Amygdala (tissue), 56 donors: ENCODE results near the gene MCEMP1.

Source experiments
- DNase-seq, 56 donors: peaks; one replicate each; lab custom pipeline; 2025; lab: John Stamatoyannopoulos, UW

The MCEMP1 gene

DNA sequence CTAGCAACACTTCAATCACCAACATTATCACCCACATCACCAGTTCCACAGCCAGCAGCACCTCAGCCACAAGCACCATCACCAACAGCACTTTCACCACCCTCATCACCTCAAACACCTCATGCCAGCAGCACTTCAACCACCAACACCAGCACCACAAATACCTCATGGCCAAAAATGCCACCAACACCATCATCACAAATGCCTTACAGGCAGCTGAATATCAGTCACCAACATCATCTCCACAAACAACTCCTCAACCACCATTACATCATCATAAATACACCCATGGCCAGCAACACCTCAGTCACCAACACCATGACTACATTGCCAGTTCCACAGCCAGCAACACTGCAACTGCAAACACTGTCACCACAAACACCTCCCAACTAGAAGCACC is 14.6 kb downstream of the MCEMP1 start:
- DNase-seq, result no peak

DNA sequence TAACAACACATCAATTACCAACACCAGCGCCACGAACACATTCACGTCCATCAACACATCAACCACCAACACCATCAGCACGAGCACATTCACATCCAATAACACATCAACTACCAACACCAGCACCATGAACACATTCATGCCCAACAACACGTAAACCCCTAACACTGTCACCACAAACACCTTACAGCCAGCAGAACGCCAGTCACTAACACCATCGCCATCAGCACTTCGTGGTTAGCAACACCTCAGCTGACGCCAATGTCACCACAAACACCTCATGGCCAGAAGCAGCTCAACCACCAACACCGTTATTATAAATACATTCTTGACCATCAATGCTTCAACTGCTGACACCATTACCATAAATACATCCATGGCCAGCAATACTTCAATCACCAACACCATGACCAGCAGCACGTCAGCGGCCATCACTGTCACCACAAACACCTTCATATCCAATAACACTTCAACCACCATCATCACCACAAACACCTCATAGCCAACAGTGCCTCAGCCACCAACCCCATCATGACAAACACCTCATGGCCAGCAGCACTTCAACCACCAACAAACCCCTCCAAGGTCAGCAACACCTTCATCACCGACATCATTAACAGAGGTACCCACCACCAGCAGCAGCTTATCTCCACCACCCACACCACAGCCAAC is 15.7 kb downstream of the MCEMP1 start:
- DNase-seq, result no peak

DNA sequence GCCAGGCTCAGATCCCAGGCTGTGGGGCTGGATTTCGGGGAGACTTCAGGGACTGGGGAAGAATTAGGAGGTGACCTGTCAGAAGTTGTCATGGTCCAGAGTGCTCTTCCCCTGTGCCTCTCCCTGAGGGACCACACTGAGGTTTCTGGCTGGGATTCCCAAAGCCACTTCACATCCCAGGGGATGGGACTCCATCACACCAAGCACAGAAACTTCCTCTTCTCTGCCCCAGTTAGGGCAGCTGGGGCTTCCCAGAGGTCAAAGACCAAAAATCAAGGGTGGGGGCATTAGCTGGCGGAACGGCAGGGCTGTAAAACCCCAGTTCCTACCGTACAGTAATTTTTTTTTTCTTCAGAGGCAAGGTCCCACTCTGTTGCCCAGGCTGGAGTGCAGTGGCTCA is 17.6 kb downstream of the MCEMP1 start:
- DNase-seq, result no peak

DNA sequence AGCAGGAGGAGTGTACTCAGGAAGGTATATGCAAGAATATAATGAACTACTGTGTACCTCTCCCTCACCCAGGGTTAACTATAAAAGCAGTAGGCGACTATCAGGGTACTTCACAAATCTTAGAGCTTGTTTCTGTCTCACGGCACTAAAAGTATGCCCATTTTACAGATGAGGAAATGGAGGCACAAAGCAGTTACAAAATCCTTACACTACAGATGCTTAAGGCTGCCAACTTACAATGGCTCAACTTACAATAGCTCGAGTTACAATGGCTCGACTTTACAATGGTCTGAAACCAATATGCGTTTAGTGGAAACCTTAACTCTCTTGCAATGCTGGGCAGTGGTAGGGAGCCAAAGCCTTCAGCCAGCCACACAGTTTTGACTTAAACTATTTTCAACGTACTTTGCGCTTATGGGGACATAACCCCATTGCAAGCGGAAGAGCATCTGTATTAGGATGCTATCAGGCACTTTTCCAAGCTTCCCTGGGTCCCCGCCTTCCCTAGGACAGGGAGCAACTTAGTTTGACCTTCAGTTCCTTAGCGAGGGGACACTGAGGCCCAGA is 20.9 kb downstream of the MCEMP1 start:
- no peak for DNase-seq

DNA sequence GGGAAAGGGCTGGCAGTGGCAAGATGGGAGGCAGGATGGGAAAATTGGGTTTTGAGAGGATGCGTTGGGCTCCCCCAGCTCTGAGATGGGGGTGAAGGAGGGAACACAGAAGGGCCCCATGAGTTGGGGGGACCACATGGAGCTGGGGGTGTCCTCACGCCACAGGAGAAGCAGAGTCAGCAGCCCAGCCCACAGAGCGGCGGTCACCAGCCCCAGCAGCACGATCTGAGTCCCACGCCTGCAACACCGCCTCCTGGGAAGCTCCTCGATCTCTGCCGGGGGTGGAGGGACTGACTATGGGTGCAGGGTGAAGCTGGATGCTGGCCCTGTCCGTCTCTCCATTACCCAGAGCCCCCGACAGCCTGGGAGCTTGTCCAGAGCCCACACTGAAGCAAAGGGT is 21.7 kb downstream of the MCEMP1 start:
- no peak for DNase-seq

DNA sequence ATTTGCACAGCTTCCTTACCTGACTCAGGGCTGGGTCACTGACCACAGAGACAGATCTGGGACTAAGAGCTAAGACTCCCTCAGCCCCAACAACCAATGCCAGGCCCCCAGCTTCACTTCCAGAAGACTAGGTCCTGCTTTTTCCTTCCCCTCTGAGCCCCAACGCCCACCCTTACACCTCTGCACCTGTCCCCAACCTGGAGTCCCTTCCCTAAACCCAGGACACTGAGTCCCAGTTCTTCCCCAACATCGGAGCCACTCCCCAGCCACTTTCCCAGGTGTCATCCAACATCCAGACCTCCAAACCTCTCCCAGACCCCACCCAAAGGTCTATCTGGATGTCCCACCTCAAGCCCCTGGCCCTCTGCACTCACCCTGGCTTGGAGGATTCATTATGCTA is 22.1 kb downstream of the MCEMP1 start:
- DNase-seq, result no peak

DNA sequence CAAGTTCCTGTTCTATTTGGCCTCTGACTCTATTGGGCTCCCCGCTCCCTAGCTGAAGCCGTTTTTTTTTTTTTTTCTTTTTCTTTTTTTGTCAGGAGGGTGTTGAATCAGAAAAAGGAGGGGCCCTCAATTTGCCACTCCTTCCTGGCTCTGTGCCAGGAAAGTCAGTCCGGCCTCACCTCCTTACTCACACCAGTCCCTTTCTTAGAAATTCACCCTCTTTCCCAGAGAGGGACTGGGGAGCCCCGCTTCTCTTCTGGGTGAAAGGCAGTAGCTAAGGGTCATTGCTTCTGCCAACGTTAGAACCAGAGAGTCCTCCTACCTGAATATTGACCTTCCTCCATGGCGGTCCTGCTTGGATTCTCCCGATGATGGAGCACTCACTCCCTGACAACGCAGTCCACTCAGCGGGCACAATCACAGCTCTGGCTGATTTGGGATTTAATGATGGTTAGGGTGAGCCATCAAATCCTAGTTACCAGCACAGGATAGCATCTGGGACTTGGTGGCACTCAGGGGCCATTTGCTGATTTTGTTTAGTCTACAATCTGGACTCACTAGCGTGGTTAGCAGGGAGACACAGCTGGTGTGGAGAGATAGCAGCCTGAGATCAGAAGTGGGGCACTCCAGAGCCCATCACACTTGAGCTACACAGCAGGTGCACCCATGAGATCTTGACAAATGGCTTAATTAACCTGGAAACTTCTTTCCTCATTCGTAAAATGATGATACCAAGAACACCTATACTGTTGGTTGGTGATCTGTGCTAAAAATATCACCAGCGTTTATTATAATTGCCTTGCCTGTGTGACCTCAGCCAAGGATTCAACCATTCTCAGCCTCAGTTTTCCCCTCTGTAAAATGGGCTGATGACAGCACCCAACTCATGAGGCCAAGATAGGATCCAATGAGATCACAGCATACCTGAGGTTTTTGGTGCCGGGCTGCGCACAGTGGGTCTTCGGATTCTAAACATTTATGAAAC is 22.8 kb downstream of the MCEMP1 start:
- DNase-seq, result no peak

DNA sequence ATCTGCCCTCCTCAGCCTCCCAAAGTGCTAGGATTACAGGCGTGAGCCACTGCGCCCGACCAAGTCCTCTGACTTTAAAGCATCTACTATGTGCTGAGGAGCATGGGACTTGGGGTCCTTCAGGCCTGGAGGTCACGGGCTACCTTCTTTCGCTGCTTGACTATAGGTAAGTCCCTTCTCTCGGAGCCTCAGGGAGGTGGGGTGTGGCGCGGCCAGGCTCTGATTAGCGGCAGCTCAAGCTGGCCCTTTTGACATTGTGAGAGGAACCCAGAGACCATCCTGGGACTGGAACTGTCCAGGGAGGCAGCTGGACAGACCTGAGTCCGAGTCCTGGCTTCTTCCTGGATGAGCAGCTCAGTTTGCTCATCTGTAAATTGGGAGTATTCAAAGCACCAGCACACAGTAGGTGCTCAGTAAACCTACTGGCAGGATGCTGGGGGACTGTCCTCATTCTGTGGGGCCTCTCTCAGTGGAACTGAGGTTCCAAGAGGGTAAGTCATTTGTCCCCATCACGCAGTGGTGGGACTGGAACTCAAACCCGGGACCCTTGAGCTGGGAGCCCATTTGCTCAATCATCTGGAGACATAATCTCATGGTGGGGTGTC is 24.3 kb downstream of the MCEMP1 start:
- DNase-seq, result no peak

DNA sequence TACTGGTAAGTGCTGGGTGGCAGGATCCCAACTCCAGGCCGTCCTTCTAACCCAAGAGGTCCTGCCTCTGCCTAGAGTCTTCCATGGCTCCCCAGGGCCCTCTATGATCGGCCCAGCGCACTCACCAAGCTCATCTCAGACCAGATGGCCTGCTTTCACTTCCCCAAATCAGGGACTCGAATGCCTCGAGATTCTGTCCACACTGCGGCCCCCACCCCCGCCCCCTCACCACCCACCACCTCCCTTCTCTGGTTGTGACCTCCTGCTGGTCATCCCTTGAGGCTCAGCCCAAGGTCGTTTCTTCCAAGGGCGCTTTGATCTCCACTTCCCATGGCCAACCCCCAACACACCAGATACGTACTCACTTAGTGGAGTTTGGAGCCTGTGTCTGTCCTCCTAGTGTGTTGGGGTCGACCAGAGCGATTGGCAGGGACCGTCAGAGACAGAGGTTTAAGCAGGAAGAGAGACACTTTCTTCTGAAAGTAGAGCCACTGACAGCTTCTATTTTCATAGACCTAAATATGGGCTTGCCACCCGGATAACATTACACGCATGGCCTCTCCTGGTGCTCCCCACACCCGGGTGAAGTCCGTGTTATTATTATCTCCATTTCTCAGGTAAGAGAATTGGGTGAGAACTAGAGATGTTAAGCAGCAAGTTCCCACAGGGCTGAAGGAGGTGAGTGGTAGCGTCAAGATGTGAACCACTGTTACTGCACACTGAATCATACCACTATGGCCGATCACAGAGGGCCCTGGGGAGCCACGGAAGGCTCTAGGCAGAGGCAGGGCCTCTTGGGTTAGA is 25.0 kb downstream of the MCEMP1 start, which contains the start of gene FCER2:
Gene FCER2 (minus strand): TSS at position 478 of the 804 bp plus-strand sequence. CDS start 2,371 bp downstream, outside the sequence.
- no peak for DNase-seq

DNA sequence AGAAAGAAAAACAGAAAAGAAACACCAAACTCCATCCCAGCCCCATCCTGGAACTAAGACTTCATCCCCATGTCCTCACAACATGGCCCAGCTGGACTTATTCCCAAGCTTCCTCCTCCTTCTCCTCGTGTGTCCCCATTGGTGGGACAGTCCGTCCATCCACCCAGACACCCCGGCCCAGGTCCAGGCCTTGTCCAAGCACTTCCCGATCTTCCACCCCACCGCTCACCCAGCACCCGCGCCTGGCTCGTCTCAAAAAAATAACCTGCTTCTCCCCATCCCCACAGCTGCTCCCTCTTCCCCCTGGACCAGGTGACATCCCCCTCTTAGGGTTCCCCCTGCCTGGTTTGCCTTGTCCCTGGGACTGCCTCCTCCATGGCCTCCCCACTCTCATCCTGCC is 26.4 kb downstream of the MCEMP1 start:
- no peak for DNase-seq

DNA sequence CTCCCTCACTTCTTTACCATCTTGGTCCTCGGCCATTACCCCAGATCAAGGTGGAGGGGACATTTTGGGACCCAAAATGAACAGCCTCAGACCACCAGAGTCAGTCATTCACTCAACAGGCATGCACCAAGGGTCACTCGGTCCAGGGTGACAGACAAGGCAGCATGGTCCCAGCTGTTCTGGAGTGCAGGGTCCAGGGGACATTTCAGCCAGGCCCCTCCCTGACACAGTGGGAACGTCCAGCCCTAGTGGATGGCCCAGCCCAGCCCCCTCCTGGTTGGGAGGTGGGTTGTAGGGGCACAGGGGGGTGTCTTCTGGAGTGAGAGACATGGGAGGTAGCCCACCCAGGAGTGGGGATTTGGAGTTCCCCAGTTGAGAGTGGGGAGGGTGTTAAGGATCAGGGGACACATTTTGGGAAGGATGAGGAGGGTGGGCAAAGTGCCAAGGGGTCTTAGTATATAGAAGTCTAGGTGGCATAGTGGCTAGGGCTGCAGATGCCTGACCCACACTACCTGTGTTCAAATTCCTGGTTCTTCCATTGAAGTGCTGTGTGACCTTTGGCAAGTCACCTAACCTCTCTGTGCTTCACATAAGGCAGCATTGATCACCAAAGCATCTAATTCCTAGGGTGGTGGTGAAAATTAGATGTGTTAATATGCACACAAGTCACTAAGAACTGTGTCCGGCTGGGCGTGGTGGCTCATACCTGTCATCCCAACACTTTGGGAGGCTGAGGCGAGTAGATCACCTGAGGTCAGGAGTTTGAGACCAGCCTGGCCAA is 27.6 kb downstream of the MCEMP1 start:
- DNase-seq, result no peak

DNA sequence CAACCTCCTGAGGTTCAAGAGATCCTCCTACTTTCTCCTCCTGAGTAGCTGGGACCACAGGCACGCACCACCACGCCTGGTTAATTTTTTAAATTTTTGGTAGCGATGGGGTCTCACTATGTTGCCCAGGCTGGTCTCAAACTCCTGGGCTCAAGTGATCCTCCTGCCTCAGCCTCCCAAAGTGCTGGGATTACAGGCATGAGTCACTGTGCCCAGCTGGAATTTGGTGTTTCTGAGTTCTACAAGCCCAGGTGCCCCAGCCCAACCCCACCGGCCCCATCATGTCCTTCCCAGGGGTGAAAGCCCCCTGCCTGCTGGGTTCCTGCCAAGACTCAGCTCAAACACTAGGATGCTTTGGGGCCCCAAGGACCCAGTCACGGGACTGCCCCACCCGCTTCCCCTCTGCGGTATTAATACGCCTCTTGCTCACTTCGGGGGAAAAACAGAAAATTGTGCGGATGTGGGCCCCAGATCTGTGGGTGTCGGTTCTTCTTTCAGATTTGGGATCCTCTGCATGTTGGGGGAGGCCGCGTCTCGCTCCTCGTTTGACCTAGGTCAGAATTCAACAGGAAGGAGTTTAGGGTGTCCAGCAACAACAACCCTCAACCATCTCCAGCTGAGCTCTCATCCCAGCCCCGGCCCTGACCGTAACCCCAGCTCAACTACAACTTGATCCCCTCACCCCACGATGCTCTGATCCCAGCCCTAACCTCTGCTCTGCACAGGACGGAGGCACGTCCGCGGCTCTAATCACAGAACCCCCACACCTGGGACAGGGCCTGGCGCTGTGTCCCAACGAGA is 28.7 kb downstream of the MCEMP1 start:
- peak in 2 of 56 donors; percentile 3 to 15 for DNase-seq

DNA sequence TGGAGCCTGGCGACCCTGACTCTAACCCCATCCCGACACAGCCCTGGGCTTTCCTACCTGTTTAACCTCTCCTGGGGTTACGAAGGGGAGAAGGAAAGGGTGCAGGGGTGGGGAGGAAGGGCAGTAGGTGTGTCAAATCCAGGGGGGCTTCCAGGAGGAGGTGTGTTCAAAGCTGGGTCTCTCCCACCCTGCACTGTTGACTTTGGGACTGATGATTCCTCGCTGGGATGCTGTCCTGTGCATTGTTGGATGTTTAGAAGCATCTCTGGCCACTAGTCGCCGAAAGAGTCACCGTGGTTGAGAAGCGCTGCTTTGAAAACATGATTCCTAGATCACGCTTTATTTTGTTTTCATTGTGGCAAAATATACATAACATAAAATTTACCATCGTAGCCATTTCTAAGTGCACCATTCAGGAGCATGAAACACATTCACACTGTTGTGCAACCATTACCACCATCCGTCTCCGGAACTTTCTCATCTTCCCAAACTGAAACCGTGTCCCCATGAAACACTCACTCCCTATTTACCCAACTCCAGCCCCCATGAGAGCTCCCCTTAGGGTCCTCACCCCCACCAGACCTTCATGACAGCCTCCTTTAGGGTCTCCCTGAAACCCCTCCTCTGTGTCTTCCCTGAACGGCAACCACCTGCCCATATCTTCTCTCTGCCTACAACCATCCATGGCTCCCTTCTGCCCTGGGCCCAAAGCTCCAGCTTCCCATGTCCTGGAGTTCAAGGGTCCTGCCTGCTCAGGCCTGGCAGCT is 29.5 kb downstream of the MCEMP1 start:
- no peak for DNase-seq

DNA sequence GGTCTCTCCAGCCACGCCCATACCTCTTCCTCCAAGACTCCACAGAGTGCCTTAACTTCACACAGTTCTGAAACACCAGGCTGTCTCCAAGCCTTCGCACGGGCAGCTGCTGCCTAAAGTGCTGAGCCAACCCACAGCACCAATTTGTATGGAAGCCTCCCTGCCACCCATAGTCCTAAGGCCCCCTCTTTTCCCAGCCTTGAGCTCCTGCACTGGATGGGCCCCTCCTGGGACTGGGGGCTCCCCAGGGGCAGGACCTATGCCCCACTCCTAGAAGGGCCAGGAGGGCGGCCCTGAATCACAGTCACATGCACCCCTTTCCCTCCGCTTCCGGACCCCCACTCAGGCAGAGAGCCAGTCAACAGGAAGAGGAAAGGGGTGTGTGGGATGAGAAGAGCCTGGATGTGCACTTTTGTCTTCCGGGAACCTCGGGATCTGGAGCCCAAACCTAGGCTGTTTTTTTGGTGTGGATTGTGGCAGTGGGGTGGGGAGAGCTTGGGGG is 30.1 kb downstream of the MCEMP1 start:
- DNase-seq, result no peak

DNA sequence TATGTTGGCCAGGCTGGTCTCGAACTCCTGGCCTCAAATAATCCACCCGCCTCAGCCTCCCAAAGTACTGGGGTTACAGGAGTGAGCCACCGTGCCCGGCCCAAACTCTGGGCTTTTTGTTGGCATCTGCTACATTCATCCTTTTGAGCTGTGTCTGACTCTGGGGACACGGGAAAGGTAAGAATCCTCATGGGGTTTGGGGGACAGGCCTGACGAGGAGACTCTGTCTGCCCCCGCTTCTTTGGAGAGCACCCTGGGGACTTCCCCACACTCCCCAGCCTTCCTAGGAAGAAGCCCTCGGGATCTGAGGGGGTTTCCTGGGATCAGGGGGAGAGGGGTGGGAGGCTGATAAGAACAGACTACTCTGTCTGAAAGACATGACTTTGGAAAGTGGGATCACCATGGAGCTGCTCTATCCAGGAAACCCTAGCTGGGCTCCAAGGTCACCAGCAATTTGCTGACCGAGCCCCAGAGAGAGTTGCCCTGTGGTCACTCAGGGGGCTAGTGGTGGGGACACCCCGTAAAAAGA is 33.1 kb downstream of the MCEMP1 start:
- no peak for DNase-seq

DNA sequence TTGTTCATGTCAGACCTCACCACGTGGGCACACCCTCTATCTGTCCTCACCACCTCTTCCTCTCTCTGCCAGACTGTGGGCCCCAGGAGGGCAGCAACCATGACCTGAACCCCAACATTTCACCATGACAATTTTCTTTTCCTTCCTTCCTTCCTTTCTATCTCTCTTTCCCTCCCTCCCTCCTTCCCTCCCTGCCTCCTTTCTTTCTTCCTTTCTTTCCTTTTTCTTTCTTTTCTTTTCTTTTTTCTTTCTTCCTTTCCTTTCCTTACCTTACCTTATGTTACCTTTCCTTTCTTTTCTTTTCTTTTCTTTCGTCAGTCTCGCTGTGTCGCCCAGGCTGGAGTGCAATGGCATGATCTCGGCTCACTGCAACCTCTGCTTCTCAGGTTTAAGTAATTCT is 33.7 kb downstream of the MCEMP1 start:
- DNase-seq, result no peak

DNA sequence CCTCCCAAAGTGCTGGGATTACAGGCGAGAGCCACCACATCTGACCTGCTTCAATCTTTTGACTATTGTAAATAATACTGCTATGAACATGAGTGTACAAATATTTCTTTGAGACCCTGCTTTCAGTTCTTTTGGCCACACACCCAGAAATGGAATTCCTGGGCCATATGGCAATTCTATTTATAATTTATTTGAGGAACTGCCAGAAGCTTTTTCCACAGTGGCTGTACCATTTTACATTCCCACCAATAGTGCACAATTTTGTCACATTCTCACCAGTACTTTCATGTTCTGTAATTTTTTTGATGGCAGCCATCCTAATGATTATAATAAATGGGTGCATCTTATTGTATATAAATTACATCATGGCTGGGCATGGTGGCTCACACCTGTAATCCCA is 38.8 kb downstream of the MCEMP1 start:
- DNase-seq, result no peak
